ENCODE measurements around the gene NAPG. TPM values are rescaled to one million over a fixed set of nuclear protein-coding genes. Genes with fewer than 3 reads are reported as not detected.

NAPG gene
- total and polyA plus RNA-seq, 8 donors, result 25.2 to 37.7 (median 29.3) TPM

- Histone ChIP-seq H3K27me3 (no peaks in the 10 kb centered on the region), H3K36me3 (no peaks in the 10 kb centered on the region), H3K4me1 (peaks cover 17 to 46% of the 10 kb centered on the region in 2 donors), H3K27ac (peak overlapping the region; percentile 94 to 97), H3K4me3 (peak overlapping the region in 1 of 2 donors; percentile 92), H3K9me3 (no peaks in the 10 kb centered on the region)
- ATAC-seq (no peak), DNase-seq (no peak)
- intact Hi-C loops (cut with DNase I), result loop anchor here in 1 of 2 donors (5.0 kb wide), 1 partner anchor 552 kb away; no protein-coding TSS in a partner anchor
- no peak for TF ChIP-seq CTCF (IDR thresholded peaks at IDR 0.05)
Observed at GRCh38 chr18:10524507-10525370, 1.1 kb upstream of the NAPG start.

- TF ChIP-seq CTCF (IDR thresholded peaks at IDR 0.05), result no peak
- H3K4me1 ChIP-seq, result peaks cover 14 to 46% of the 10 kb centered on the region in 2 donors
- H3K9me3 ChIP-seq, result no peaks in the 10 kb centered on the region
- no peaks in the 10 kb centered on the region for H3K27me3 ChIP-seq
- H3K4me3 ChIP-seq, result peak overlapping the region; percentile 86 to 92
- intact Hi-C loops (cut with DNase I), result no loop called here
- H3K27ac ChIP-seq, result peak overlapping the region; percentile 94 to 97
- ATAC-seq (no peak), DNase-seq (no peak)
- no peaks in the 10 kb centered on the region for H3K36me3 ChIP-seq
Observed at GRCh38 chr18:10525371-10525691, 496 bp upstream of the NAPG start.

GRCh38 chr18:10526561-10526949 is 728 bp downstream of the NAPG start:
- ATAC-seq (peak; percentile 7), DNase-seq (no peak)
- Histone ChIP-seq H3K27me3 (no peaks in the 10 kb centered on the region), H3K36me3 (no peaks in the 10 kb centered on the region), H3K4me3 (peak overlapping the region; percentile 86 to 92), H3K4me1 (peaks cover 14 to 44% of the 10 kb centered on the region in 2 donors), H3K9me3 (no peaks in the 10 kb centered on the region), H3K27ac (peak overlapping the region; percentile 94 to 97)
- TF ChIP-seq CTCF (IDR thresholded peaks at IDR 0.05), result no peak
- intact Hi-C loops (cut with DNase I), result no loop called here

GRCh38 chr18:10528439-10528838 is 2.6 kb downstream of the NAPG start:
- intact Hi-C loops (cut with DNase I), result no loop called here
- no peak for ATAC-seq

More at GRCh38 chr18:10528439-10528838, 2.6 kb downstream of the NAPG start:
- DNase-seq, result no peak
- Histone ChIP-seq H3K4me3 (no peak overlapping the region), H3K9me3 (no peaks in the 10 kb centered on the region), H3K27ac (no peak overlapping the region), H3K36me3 (no peaks in the 10 kb centered on the region), H3K27me3 (no peaks in the 10 kb centered on the region), H3K4me1 (peaks cover 14 to 44% of the 10 kb centered on the region in 2 donors)
- no peak for TF ChIP-seq CTCF (IDR thresholded peaks at IDR 0.05)

All from left lung (tissue), 10 donors.